LHCN-M2 (cell line): ENCODE results near the gene ZBTB47. TPM values are rescaled to one million over a fixed set of nuclear protein-coding genes. Genes with fewer than 3 reads are reported as not detected.

Experiments
- DNase-seq: peaks from one replicate; pipeline ENCODE4 v3.0.0-alpha.2; 2012; ENCODE audit warnings: low read depth
- total RNA-seq: library from RNA; depleted of rRNA; stranded (reverse); fragments of >200 nt; gene quantifications from 2 replicates; pipeline ENCODE4 v1.2.3, GENCODE V29; 2014

The ZBTB47 gene
- total RNA-seq, 1 experiment from 2014 or later = 33.2 TPM

DNA sequence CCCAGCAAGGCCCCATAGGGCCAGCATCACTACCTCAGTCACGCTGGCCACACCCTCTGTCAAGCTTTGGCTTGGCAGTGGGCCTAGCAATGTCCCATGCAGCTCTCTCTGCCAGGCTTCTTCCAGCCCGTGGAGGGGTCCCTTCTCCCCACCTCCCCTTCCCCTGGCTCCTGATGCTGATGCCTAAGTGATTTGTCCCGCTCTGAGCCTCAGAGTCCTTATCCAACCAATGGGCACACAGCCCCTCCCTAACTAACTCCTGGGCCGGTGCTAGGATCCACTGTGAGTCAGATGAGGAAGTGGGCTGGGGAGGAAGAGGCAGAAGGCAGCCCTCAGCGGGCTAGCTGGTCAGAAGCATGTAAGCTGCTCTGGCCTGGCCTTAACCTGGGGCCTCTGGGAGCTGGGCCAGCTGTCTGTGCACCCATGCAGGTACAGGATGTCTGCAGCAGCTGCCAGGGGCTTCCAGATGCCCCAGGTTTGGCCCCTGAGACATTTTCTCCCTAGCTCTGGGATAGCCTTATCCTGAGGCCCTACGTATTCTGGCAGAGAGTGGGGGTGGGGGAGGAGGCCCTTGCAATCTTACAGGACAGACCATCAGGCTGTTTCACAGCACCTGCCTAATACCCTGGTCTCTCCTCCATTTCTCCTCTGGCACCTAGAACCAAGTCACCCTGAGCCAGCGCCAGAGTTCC, 740 bp upstream of the ZBTB47 start:
- DNase-seq = peak; percentile 78

DNA sequence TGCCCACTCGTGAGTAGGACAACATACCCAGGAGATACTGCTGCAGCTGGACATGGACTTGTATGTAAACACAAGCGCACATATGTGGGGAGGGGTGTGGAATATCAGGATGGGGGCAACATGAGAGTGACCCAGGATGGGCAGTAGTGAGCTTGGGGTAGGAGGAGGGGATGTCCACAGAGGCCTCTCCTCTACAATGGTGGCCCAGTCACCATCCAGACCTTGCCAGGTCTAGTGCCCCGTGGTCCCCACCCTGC, 266 bp upstream of the ZBTB47 start:
- DNase-seq = no peak

DNA sequence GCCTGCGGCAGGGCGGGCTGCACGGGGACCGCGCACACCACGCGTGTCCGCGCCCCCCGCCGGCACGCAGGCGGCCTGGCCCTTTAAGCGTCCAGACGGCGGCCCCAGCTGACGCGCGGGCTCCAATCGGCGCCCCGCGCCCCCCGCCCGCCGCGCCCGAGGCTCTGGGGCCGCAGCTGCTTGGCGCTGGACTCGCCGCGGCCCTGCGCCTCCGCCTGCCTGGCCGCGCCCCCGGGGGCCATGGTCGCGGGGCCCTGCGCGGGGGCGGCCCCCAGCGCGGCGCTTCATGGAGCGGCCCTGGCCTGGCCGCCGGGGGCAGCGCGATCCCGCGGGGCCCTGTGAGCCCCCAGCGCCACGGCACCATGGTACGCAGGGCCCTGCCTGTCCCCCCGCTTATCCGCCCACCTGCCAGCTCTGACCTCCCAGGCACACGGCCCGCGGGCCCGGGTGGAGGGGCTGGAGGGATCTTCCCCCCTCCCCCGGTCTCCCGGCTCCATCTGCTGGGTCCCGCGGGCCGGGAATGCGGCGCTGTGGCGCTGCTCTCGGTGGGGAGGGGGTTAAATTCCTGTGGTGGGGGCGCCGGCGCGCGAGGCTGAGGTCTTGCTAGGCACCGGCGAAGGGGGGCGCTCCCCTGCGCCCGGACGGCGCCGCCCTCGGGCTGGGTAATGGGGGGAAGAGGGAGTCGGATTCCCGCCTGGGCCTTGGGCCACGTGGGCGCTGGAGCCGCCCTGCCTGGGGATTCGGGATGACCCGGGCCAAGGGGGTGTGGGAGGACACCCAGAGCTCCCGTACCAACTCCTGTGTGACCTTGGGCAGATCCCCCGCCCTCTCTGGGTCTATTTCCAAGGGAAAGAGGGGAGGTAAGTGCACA, 1.1 kb downstream of the ZBTB47 start:
- peak; percentile 60 for DNase-seq

DNA sequence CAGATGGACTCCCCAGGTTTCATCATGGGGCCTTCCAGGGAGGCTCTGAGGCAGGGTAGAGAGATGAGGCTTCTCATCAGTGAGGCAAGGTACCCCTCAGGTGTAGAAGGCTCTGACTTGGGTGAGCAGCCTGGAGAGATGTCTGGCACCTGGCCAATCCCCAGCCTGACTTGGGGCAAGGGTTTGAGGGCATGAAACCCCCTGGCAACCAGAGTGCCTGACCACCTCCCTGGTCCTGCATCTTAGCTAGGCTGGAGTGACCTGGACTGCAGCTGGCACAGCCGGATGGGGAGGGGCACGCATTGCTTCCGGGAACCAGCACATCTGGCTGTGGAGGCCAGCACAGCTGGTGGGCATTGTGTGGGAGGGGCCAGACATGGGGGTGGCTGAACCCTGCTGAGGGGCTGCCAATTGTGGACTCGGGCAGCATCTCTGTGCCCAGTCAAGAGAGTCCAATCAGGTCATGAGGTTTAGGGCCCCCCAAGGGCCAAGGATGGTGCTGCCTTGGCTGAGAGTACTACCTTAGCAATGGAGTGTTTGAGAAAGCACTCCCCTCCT, 1.9 kb downstream of the ZBTB47 start:
- no peak for DNase-seq

DNA sequence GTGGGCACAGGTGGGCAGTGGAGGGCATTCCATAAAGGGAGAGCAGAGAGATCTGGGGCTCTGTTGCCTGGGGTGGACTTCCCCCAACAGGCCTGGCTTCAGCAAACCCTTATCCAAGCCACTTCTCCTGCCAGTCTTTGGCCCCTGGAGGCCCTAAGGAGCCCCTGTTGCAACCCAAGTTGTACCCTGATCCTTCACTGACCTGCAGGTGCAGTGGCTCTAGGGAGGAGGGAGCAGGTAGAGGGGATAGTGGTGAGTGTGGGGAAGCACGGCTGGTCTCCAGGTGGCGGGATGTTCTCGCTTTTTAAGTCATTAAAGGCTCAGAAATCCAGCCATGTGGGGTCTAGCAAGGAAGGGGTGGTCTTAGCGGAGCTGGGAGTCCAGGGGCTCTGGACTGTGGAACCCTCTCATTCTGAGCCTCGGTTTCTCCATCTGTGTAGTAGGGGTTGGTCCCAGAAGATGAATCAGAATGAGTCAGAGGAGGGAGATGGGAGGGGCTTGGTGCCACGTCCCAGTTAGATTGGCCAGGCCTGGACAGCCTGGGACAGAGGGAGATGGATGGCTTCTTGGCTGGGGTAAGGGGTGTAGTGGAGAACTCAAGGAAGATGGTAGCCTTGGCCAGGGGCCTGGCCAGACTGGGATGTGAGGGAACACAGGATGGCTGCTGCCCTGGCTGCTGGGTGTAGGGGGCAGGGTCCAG, 2.6 kb downstream of the ZBTB47 start:
- peak; percentile 42 for DNase-seq

DNA sequence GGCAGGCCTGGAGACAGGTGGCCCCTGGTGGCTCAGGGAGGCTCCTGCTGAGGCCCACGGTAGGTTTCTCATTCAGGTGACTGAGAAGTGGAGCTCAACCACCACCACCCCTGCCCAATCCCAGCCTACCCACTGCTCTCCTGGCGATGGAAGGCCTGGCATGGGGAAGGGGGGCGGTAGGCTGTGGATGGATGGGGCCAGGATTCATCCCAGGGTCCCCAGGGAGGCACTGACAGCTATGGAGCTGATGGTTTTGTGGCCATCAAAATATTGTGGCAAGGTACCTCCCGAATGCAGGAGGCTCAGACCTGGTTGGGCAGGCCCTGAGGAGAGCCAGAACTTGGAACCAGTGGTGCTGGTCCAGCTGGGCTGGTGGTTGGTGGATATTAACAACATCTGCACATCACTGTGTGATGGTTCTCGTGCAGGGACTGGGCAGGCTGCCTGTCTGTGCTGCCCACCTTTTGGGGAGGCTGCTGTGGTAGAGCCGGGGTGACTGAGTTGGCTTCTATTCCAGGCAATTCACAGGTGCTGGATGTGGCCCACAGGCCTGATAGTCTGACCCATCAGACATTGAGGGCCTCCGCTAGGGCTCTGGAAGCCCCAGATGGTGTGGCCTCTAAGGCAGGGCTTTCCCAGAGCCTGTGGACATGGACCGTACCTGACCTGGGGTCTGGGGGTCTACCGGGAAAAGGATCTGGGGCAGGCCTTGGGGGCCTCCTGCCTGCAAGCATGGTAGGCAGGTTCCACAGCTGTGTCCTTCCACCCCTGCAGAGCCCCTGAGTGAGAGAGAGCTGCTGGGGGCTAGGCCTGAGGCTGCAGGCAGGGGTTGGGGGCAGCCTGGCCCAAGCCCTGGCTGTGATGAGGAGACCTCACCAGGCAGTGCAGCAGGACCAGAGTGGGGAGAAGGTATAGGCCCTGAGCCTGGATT, 3.4 kb downstream of the ZBTB47 start:
- no peak for DNase-seq

DNA sequence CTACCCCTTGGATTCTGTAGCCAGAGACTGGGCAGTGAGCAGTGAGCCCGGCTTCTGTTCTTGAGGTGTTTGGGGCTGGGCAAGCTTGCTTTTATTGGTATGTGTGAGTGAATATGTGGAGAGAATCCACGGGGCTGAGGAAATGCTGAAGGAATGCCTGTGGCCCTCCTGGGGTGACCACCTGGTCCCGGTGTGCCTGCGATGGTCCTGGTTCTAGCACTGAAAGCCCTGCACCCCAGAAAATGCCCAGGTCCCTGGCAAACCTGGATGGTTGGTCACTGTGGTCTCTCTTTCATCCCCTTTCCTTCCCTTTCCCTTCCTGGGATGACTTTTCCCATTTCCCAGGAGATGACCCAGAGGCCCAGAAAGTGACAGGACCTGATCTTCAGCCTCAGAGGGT, 4.2 kb downstream of the ZBTB47 start:
- no peak for DNase-seq

DNA sequence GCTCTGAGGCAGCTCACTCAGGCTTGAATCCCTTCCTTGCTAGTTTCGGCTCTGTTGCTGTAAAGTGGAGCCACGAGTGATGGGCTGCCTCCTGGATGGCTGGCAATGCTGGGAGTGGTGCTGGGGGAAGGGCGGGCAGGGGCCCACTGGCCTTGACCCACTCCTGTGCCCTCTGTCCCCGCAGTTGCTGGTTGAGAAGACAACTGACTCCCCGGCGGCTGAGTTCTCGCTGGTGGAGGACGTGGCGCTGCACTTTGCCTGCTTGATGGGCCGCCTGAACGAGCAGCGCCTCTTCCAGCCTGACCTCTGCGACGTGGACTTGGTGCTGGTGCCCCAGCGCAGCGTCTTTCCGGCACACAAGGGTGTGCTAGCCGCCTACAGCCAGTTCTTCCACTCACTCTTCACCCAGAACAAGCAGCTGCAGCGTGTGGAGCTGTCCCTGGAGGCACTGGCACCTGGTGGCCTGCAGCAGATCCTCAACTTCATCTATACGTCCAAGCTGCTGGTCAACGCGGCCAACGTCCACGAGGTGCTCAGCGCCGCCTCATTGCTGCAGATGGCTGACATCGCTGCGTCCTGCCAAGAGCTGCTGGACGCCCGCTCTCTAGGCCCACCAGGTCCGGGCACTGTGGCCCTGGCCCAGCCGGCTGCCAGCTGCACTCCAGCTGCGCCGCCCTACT, 4.7 kb downstream of the ZBTB47 start:
- no peak for DNase-seq

DNA sequence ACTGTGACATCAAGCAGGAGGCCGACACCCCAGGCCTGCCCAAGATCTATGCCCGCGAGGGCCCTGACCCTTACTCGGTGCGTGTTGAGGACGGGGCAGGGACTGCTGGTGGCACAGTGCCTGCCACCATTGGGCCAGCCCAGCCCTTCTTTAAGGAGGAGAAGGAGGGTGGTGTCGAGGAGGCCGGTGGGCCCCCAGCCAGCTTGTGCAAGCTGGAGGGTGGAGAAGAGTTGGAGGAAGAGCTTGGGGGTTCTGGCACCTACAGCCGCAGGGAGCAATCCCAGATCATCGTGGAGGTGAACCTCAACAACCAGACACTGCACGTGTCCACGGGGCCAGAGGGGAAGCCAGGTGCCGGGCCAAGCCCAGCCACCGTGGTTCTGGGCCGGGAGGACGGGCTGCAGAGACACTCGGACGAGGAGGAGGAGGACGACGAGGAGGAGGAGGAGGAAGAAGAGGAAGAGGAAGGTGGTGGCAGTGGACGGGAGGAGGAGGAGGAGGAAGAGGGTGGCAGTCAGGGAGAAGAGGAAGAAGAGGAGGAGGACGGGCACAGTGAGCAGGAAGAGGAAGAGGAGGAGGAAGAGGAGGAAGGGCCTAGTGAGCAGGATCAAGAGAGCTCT, 5.4 kb downstream of the ZBTB47 start:
- DNase-seq = no peak

DNA sequence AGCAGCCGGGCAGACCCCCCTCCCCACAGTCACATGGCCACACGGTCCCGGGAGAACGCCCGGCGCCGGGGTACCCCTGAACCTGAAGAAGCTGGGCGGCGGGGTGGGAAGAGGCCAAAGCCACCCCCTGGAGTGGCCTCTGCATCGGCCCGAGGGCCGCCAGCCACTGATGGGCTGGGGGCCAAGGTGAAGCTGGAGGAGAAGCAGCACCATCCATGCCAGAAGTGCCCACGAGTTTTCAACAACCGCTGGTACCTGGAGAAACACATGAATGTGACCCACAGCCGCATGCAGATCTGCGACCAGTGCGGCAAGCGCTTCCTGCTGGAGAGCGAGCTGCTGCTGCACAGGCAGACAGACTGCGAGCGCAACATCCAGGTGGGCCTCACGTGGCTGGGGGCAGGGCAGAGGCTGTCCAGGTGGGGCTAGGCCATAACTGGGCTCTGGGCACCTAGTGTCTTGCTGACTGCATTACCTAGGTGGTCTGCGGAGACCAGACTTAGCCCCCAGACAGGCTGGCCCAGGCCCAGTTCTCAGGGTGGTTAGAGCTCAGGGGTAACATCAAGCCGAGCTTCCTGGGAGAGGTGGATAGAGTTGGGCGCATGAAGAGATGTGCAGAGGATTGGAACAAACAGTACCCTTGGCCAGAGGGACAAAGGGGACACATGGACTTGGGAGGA, 6.1 kb downstream of the ZBTB47 start:
- DNase-seq = no peak

DNA sequence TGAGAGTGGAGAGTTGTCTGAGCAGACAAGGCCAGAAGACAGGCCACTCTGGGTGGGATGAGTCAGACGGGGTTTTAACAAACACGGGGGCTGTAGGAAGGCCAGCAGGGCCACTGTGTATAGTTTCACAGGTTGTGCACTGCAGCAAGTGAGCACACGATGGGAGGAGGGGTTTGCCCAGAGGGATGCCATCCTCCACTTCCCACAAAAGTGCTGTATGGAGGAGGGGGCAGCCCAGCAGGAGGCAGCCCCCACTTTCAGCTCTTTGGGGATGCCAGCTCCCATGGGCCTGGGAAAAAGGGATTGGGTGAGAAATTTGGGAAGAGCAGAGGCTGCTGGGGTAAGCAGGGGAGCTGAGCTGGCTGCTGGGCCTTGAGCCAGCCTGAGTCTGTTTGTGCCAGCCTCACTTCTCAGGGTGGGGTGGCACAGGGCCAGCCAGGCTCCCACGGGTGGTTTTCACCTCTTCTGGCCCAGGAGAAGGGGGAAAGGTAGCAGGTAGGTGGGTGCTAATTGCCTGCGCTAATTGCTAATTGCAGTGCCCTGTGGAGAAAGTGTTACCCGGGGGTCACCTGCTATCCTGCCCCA, 6.7 kb downstream of the ZBTB47 start:
- DNase-seq = no peak

DNA sequence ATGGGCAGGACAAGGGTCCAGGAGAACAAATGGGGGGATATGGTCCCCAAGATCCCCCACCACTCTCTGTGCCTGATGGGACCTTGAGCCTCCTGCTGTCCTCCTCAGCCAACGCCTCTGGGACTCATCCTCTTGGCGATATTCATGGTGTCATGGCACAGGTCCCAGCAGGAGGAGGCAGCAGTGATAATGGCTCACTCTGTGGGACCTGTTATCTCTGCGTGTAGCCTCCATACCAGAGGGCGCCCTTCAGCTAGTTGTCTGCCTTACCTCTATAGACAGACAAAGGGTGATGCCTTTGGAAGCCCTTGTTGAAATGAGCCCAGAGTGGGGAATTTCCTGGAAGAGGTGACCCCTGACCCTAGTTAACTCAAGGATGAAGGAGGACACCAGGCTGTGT, 7.4 kb downstream of the ZBTB47 start:
- DNase-seq = no peak

DNA sequence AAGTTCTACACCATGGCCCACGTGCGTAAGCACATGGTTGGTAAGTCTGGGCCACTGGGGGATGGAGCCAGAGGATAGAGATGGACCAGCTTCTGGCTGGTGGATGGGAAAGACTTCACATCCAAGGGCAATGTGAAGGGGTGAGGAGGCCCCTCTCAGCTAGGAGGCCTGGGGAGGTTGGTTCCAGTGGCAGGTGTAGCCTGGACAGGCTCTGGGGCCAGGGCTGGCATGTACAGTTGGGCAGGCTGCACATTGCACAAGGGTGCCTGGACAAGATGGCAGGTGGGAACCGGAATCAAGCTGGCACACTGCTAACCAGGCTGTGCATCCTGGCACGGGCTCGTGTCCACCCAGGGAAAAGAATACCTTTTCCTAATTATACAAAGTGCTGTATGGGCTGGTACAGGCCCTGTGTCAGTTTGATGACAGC, 8.1 kb downstream of the ZBTB47 start:
- no peak for DNase-seq

DNA sequence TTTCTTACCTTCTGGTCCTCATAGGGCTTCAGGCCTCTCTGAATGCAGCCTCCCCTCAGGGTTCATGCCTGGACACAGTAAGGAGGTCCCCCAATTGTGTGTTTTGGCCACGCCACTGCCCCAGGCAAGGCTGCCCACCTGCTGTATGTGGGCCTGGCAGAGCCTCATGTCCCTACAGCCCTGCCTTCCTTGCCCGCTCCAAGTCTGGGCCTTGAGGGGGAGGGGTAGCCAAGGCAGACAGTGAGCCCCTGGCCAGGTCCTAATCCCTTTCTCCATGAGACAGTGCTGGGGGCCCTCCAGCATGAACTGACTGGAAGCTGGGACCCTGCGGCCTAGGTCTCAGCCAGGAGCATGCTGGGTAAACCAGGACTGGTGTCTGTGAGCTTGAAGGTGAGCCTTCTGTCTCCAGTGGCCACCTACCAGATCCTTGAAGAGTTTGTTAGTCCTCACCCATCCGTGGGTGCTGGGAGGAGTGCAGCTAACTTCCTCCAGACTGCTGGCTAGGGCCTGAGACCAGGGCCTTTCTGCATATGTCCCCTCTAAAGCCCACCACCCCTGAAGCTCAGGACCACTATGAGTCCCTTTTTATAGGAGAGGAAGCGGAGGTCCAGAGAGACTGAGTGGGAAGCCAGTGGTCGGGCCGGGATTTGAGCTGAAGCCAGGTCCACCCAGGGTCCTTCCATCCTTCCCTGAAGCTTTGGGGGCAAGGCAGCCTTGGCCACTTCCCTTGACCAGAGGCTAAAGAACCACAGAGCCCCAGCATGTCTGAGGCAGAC, 8.7 kb downstream of the ZBTB47 start:
- DNase-seq = no peak

DNA sequence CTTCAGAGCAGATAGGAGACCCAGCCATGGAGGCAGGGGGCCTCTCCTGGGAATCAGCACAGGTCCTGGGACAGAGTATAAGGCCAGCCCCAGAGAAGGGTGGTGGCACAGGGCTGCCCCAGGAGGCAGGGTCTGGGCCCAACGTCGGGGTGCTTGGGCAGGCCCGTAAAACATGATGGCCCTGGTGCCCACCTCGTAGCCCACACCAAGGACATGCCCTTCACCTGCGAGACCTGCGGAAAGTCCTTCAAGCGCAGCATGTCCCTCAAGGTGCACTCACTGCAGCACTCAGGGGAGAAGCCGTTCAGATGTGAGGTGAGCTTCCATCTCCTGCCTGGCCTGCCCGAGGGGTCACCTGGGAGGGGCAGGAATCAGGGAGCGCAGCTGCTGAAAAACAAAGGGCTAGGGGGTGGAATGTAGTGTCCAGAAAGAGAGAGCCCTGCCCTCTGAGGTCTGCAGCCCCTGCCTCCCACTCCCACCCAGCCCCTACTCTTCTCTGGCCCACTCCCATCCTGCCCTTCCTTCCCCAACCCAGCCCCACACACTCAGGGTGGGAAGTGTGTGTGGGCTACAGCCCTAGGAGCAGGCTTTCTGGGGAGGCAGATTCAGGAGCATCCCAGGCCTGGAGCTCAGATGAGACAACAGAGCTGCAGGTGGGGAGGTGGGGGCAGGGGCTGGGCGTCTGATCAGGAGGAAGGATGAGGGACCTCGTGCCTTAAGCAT, 9.5 kb downstream of the ZBTB47 start:
- no peak for DNase-seq

DNA sequence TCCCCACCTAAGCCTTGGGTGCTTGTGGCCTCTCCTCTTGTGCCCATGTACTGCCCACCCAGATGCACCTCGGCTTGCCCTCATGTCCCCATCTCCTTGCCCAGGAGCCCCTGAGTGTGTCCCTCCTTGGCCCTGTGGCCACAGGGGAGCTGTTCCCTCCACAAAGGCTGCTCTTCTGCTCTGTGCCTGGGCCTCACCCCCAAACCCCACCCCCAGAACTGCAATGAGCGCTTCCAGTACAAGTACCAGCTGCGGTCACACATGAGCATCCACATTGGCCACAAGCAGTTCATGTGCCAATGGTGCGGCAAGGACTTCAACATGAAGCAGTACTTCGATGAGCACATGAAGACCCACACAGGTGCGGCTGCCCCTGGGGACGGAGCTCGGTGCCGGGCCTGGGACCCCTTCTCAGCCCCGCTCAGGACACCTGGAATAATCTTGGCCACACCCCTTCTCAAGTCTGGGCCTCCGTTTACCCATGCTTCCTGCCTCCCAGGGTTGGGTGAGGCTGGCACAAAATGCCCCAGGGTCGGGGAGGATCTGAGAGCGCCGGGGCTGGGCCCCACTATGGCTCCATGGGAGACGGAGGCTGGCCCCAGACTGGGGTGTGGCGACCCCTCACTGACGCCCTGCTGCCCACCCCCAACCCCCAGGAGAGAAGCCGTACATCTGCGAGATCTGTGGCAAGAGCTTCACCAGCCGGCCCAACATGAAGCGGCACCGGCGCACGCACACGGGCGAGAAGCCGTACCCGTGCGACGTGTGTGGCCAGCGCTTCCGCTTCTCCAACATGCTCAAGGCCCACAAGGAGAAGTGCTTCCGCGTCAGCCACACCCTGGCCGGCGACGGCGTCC, 10.3 kb downstream of the ZBTB47 start:
- DNase-seq = no peak

DNA sequence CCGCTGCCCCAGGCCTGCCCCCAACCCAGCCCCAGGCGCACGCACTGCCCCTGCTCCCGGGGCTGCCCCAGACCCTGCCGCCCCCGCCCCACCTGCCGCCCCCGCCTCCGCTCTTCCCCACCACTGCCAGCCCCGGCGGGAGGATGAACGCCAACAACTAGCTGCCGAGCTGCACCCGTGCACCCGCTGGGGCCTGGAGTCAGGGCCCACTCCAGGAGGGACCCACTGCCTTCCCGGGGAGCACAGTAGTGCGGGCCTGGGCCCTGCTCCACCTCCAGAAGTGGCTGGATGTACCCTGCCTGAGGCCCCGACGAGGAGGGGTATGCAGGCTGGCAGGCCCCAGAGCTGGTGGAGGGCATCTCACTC, 10.9 kb downstream of the ZBTB47 start:
- DNase-seq = no peak
